HCT116 (cell line): ENCODE data around the gene DNAH9. TPM values are rescaled to one million over a fixed set of nuclear protein-coding genes. Genes with fewer than 3 reads are reported as not detected.

Experiments used
- ATAC-seq: fragments of 200-7000 bp; cut with Tn5 transposase; 2 replicates; pipeline ENCODE4 v1.9.1; 2020; ENCODE audit warnings: mild to moderate bottlenecking, moderate library complexity
- BruUV-seq: library from RNA; stranded (reverse); fragments of 400-500 nt; replicated peaks from 2 replicates; lab custom pipeline; 2021; lab: Mats Ljungman, UMichigan
- CTCF ChIA-PET: fragments of 300-600 bp; sonication (Branson Sonifier 250); formaldehyde crosslinking; loops from one replicate; lab custom pipeline; 2021; ENCODE audit warnings: antibody characterized with exemption; lab: Charles Lee
- POLR2A ChIA-PET: fragments of 300-600, 350-600 bp; sonication (Branson Sonifier 250); formaldehyde crosslinking; loops from one replicate; lab custom pipeline; 2021; ENCODE audit warnings: antibody characterized with exemption; lab: Charles Lee
- RAD21 ChIA-PET, 2 experiments: fragments of 300-600 bp; sonication (Branson Sonifier 250); formaldehyde crosslinking; loops; one replicate each; lab custom pipeline; 2023; ENCODE audit warnings: low total read pairs in 2 of 2; ENCODE audit not compliant: uncharacterized antibody in 2 of 2, unreplicated experiment in 2 of 2, low non-redundant PET in 1 of 2; lab: Charles Lee
- DNase-seq: peaks from one replicate; pipeline ENCODE4 v3.0.0-alpha.2; 2010; ENCODE audit warnings: low read depth, low spot score
- H2AFZ ChIP-seq: fragments of 200-600 bp; shearing (Covaris generic), sonication (generic); 2 replicates; pipeline ENCODE4 v1.6.1; 2017; ENCODE audit warnings: low read depth, mixed run types, mixed read lengths, antibody characterized with exemption, low read length; ENCODE audit not compliant: poor library complexity, severe bottlenecking
- H3K27ac ChIP-seq: 2 replicates; pipeline ENCODE4 v1.5.1; 2012; ENCODE audit warnings: low read depth, low read length
- H3K27me3 ChIP-seq: fragments of 200-600 bp; sonication (generic); 2 replicates; pipeline ENCODE4 v1.6.1; 2016; ENCODE audit warnings: mixed run types, low read length, mixed read lengths; ENCODE audit not compliant: insufficient read depth
- H3K36me3 ChIP-seq, 2 experiments: fragments of 200-500 bp in 1 of 2; fragments of 200-600 bp in 1 of 2; sonication (Bioruptor generic) in 1 of 2; sonication (generic) in 1 of 2; 2 replicates each; pipeline versions ENCODE4 v1.5.1 to v1.6.1; 2014 to 2016; ENCODE audit warnings: low read length in 2 of 2, inconsistent platforms in 1 of 2, mixed read lengths in 1 of 2, mixed run types in 1 of 2; ENCODE audit not compliant: insufficient read depth in 2 of 2, control insufficient read depth in 1 of 2
- H3K4me1 ChIP-seq, 2 experiments: fragments of 200-600 bp in 1 of 2; sonication (generic) in 1 of 2; 2 replicates each; pipeline versions ENCODE4 v1.5.1 to v1.6.1; 2012 to 2017; ENCODE audit warnings: low read length in 2 of 2, inconsistent platforms in 1 of 2, mild to moderate bottlenecking in 1 of 2, mixed read lengths in 1 of 2, mixed run types in 1 of 2, moderate library complexity in 1 of 2; ENCODE audit not compliant: insufficient read depth in 2 of 2, control insufficient read depth in 1 of 2
- H3K4me2 ChIP-seq: fragments of 200-600 bp; sonication (generic); 2 replicates; pipeline ENCODE4 v1.6.1; 2017; ENCODE audit warnings: mixed run types, low read length, mixed read lengths
- H3K4me3 ChIP-seq, 2 experiments: fragments of 200-600 bp in 1 of 2; sonication (generic) in 1 of 2; replicated peaks in 1 of 2; 2 replicates each; pipeline ENCODE4 v1.5.1; 2011 to 2016; ENCODE audit warnings: low read length in 2 of 2, control low read depth in 1 of 2, low read depth in 1 of 2, mild to moderate bottlenecking in 1 of 2, mixed read lengths in 1 of 2, mixed run types in 1 of 2
- H3K79me2 ChIP-seq: fragments of 200-600 bp; sonication (generic); 2 replicates; pipeline ENCODE4 v1.6.1; 2017; ENCODE audit warnings: mild to moderate bottlenecking, mixed run types, low read length, moderate library complexity, mixed read lengths; ENCODE audit not compliant: insufficient read depth
- H3K9ac ChIP-seq: fragments of 200-600 bp; sonication (generic); 2 replicates; pipeline ENCODE4 v1.6.1; 2016; ENCODE audit warnings: low read length, mixed read lengths
- H3K9me2 ChIP-seq: fragments of 200-600 bp; sonication (generic), shearing (Covaris generic); 2 replicates; pipeline ENCODE4 v1.6.1; 2017; ENCODE audit warnings: mixed run types, mild to moderate bottlenecking, moderate library complexity; ENCODE audit not compliant: insufficient read depth
- H3K9me3 ChIP-seq, 2 experiments: fragments of 200-500 bp in 1 of 2; fragments of 200-600 bp in 1 of 2; sonication (Bioruptor generic) in 1 of 2; sonication (generic) in 1 of 2; 2 replicates each; pipeline ENCODE4 v1.6.1; 2014 to 2017; ENCODE audit warnings: low read length in 2 of 2, mixed read lengths in 2 of 2, inconsistent platforms in 1 of 2, low read depth in 1 of 2, mild to moderate bottlenecking in 1 of 2, mixed run types in 1 of 2, moderate library complexity in 1 of 2; ENCODE audit not compliant: control insufficient read depth in 1 of 2, insufficient read depth in 1 of 2
- H4K20me1 ChIP-seq: fragments of 200-600 bp; sonication (generic), shearing (Covaris generic); 2 replicates; pipeline ENCODE4 v1.6.1; 2017; ENCODE audit warnings: mixed run types, mild to moderate bottlenecking, moderate library complexity; ENCODE audit not compliant: insufficient read depth
- CBX3 ChIP-seq: IDR thresholded peaks from 2 replicates; pipeline ENCODE4 v1.6.1; 2012; ENCODE audit warnings: low read depth
- CEBPB ChIP-seq: IDR thresholded peaks from 2 replicates; pipeline ENCODE4 v1.6.1; 2012; ENCODE audit warnings: low read depth
- EGR1 ChIP-seq: IDR thresholded peaks from 2 replicates; pipeline ENCODE4 v1.6.1; 2012; ENCODE audit warnings: low read depth
- ELF1 ChIP-seq: IDR thresholded peaks from 2 replicates; pipeline ENCODE4 v1.6.1; 2012; ENCODE audit warnings: low read depth, borderline replicate concordance
- EZH2 ChIP-seq: fragments of 200-600 bp; sonication (generic); IDR thresholded peaks from 2 replicates; pipeline ENCODE4 v1.6.1; 2017; ENCODE audit warnings: antibody characterized with exemption, mixed run types
- EZH2phosphoT487 ChIP-seq: fragments of 200-600 bp; IDR thresholded peaks from 2 replicates; pipeline ENCODE4 v1.6.1; 2018; ENCODE audit warnings: antibody characterized with exemption, borderline replicate concordance
- FOSL1 ChIP-seq: IDR thresholded peaks from 2 replicates; pipeline ENCODE4 v1.6.1; 2012; ENCODE audit warnings: low read depth
- JUND ChIP-seq: IDR thresholded peaks from 2 replicates; pipeline ENCODE4 v1.6.1; 2012
- POLR2A ChIP-seq: IDR thresholded peaks from 2 replicates; pipeline ENCODE4 v1.7.0; 2011; ENCODE audit warnings: borderline replicate concordance; ENCODE audit not compliant: insufficient read depth, insufficient read length; ENCODE audit errors: extremely low read depth
- POLR2AphosphoS5 ChIP-seq: IDR thresholded peaks from 2 replicates; pipeline ENCODE4 v1.6.1; 2011; ENCODE audit warnings: mild to moderate bottlenecking, low read depth, low read length, moderate library complexity
- SIN3A ChIP-seq: IDR thresholded peaks from 2 replicates; pipeline ENCODE4 v1.6.1; 2012; ENCODE audit warnings: low read depth
- SP1 ChIP-seq: IDR thresholded peaks from 2 replicates; pipeline ENCODE4 v1.6.1; 2012; ENCODE audit warnings: low read depth
- YY1 ChIP-seq: IDR thresholded peaks from 2 replicates; pipeline ENCODE4 v1.6.1; 2011; ENCODE audit warnings: low read length, low read depth, moderate library complexity, mild to moderate bottlenecking; ENCODE audit not compliant: insufficient replicate concordance; ENCODE audit errors: extremely low read depth
- ZNF274 ChIP-seq: fragments of 200-500 bp; sonication (Bioruptor generic); IDR thresholded peaks from 2 replicates; pipeline ENCODE4 v1.6.1; 2014; ENCODE audit warnings: mild to moderate bottlenecking, low read depth, low read length, inconsistent platforms
- intact Hi-C: fragments of 100-400 bp; cut with micrococcal nuclease; formaldehyde crosslinking; loops from 2 replicates; pipeline ENCODE4 v1.10.0; 2022
- total RNA-seq: library from RNA; stranded (reverse); gene quantifications from one replicate; pipeline ENCODE4 v1.2.1, GENCODE V29; 2021; ENCODE audit not compliant: unreplicated experiment
- TF ChIP-seq, protein P1 (sequence below): IDR thresholded peaks from 2 replicates; pipeline ENCODE4 v1.6.1; 2012; ENCODE audit warnings: low read depth
- TF ChIP-seq, protein P2 (sequence below), 3 experiments: fragments of 200-600 bp in 1 of 3; sonication (generic) in 1 of 3; IDR thresholded peaks in 2 of 3; conservative IDR thresholded peaks in 1 of 3; 2 replicates each; pipeline ENCODE4 v1.5.1; 2012 to 2017; ENCODE audit warnings: low read depth in 2 of 3, low read length in 2 of 3, antibody characterized with exemption in 1 of 3, borderline replicate concordance in 1 of 3, control low read depth in 1 of 3, mild to moderate bottlenecking in 1 of 3, mixed read lengths in 1 of 3, mixed run types in 1 of 3, moderate library complexity in 1 of 3; ENCODE audit not compliant: insufficient read depth in 1 of 3
- TF ChIP-seq, protein P3 (sequence below): IDR thresholded peaks from 2 replicates; pipeline ENCODE4 v1.6.1; 2012

Gene DNAH9
- total RNA-seq, 1 experiment from 2014 or later = not detected

DNA sequence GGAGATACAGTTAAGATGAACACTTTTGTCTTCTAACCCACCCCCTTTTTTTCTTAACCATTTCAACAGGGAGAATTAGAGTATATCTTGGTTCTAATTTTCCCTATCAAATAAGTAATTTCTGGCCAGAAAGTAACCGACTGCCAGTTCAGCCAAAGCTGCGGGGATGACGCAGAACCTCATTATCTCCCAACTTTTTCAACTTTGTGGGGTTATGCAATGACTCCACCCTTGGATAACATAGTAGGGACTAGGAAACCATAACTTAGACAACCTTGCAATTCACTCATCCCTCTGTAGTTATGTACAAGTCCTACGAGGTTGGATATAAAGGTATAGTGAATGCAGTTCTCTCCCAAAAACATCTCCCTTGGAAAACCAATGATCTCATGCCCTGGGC lies 215.0 kb downstream of the DNAH9 start:
- no peak overlapping the region for H3K27ac ChIP-seq
- no peak for DNase-seq
- intact Hi-C loops = no loop called here
- TF ChIP-seq, protein P1, sequence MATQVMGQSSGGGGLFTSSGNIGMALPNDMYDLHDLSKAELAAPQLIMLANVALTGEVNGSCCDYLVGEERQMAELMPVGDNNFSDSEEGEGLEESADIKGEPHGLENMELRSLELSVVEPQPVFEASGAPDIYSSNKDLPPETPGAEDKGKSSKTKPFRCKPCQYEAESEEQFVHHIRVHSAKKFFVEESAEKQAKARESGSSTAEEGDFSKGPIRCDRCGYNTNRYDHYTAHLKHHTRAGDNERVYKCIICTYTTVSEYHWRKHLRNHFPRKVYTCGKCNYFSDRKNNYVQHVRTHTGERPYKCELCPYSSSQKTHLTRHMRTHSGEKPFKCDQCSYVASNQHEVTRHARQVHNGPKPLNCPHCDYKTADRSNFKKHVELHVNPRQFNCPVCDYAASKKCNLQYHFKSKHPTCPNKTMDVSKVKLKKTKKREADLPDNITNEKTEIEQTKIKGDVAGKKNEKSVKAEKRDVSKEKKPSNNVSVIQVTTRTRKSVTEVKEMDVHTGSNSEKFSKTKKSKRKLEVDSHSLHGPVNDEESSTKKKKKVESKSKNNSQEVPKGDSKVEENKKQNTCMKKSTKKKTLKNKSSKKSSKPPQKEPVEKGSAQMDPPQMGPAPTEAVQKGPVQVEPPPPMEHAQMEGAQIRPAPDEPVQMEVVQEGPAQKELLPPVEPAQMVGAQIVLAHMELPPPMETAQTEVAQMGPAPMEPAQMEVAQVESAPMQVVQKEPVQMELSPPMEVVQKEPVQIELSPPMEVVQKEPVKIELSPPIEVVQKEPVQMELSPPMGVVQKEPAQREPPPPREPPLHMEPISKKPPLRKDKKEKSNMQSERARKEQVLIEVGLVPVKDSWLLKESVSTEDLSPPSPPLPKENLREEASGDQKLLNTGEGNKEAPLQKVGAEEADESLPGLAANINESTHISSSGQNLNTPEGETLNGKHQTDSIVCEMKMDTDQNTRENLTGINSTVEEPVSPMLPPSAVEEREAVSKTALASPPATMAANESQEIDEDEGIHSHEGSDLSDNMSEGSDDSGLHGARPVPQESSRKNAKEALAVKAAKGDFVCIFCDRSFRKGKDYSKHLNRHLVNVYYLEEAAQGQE = no peak
- TF ChIP-seq POLR2AphosphoS5 (no peak), JUND (no peak), SP1 (no peak), ZNF274 (no peak), EZH2 (no peak), FOSL1 (no peak), YY1 (no peak), CBX3 (no peak), EGR1 (no peak), ELF1 (no peak), POLR2A (no peak), EZH2phosphoT487 (no peak), SIN3A (no peak), CEBPB (no peak)
- TF ChIP-seq, protein P2, sequence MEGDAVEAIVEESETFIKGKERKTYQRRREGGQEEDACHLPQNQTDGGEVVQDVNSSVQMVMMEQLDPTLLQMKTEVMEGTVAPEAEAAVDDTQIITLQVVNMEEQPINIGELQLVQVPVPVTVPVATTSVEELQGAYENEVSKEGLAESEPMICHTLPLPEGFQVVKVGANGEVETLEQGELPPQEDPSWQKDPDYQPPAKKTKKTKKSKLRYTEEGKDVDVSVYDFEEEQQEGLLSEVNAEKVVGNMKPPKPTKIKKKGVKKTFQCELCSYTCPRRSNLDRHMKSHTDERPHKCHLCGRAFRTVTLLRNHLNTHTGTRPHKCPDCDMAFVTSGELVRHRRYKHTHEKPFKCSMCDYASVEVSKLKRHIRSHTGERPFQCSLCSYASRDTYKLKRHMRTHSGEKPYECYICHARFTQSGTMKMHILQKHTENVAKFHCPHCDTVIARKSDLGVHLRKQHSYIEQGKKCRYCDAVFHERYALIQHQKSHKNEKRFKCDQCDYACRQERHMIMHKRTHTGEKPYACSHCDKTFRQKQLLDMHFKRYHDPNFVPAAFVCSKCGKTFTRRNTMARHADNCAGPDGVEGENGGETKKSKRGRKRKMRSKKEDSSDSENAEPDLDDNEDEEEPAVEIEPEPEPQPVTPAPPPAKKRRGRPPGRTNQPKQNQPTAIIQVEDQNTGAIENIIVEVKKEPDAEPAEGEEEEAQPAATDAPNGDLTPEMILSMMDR (IDR thresholded peaks at IDR 0.05 in 2 of 3, conservative IDR thresholded peaks at IDR 0.05 in 1 of 3; ENCODE audit: borderline replicate concordance in 1 of 3, insufficient read depth in 1 of 3, low read depth in 2 of 3, low read length in 2 of 3) = no peak
- TF ChIP-seq, protein P3, sequence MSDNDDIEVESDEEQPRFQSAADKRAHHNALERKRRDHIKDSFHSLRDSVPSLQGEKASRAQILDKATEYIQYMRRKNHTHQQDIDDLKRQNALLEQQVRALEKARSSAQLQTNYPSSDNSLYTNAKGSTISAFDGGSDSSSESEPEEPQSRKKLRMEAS = no peak
- ChIA-PET POLR2A (no interaction called here), RAD21 (no interaction called here), CTCF (no interaction called here)
- no peaks in the 10 kb centered on the region for H3K36me3 ChIP-seq
- H3K4me2 ChIP-seq = no peak overlapping the region
- no peaks in the 10 kb centered on the region for H3K79me2 ChIP-seq
- no peak overlapping the region for H2AFZ ChIP-seq
- peaks cover 19% of the 10 kb centered on the region; the same call in 1 of the 2 replicates for H3K27me3 ChIP-seq
- BruUV-seq = no TSS peak
- H3K9me3 ChIP-seq = no peaks in the 10 kb centered on the region
- no peaks in the 10 kb centered on the region for H4K20me1 ChIP-seq
- no peaks in the 10 kb centered on the region for H3K4me1 ChIP-seq
- H3K4me3 ChIP-seq = no peak overlapping the region
- no peaks in the 10 kb centered on the region for H3K9me2 ChIP-seq
- H3K9ac ChIP-seq = no peak overlapping the region
- ATAC-seq = no peak
